H1 (cell line): ENCODE data around the gene CSTF3.

Experiments
- ATF2 ChIP-seq: IDR thresholded peaks from 2 replicates; pipeline ENCODE4 v1.6.1; 2012; ENCODE audit warnings: low read length, inconsistent platforms
- BRCA1 ChIP-seq: IDR thresholded peaks from 2 replicates; pipeline ENCODE4 v1.6.1; 2012; ENCODE audit warnings: low read depth, low read length, improper control_type of control experiment
- CREB1 ChIP-seq: IDR thresholded peaks from 2 replicates; pipeline ENCODE4 v1.6.1; 2012; ENCODE audit warnings: inconsistent platforms
- CTCF ChIP-seq, 3 experiments: IDR thresholded peaks; 1 replicate in 2 of 3; 2 replicates in 1 of 3; pipeline versions ENCODE4 v1.5.1 to v1.6.1; 2011; ENCODE audit warnings: low read length in 3 of 3, mild to moderate bottlenecking in 3 of 3, inconsistent platforms in 2 of 3, low read depth in 1 of 3, moderate library complexity in 1 of 3; ENCODE audit not compliant: insufficient read depth in 1 of 3; ENCODE audit errors: control extremely low read depth in 1 of 3
- POLR2AphosphoS5 ChIP-seq: IDR thresholded peaks from 2 replicates; pipeline ENCODE4 v1.6.1; 2011; ENCODE audit warnings: low read depth, low read length
- SP2 ChIP-seq: IDR thresholded peaks from 2 replicates; pipeline ENCODE4 v1.6.1; 2012; ENCODE audit warnings: mild to moderate bottlenecking, low read length, inconsistent platforms
- TAF1 ChIP-seq: IDR thresholded peaks from 2 replicates; pipeline ENCODE4 v1.6.1; 2011; ENCODE audit warnings: mild to moderate bottlenecking, low read depth, low read length

- no peak for TF ChIP-seq POLR2AphosphoS5
- TF ChIP-seq SP2: no peak
- TF ChIP-seq CREB1: no peak
- TF ChIP-seq TAF1: no peak
- TF ChIP-seq BRCA1: no peak
- TF ChIP-seq ATF2: no peak
- TF ChIP-seq CTCF (IDR thresholded peaks at IDR 0.05; ENCODE audit: control extremely low read depth in 1 of 3, insufficient read depth in 1 of 3, low read depth in 1 of 3, low read length in 3 of 3): no peak
These were observed 97.1 kb downstream of the CSTF3 start for GRCh38 chr11:33064033-33064825.
